Nephron progenitor cell (in vitro differentiated cells): ENCODE measurements around the gene PTGDS.

Source experiments
- DNase-seq: peaks from one replicate; pipeline ENCODE4 v3.0.0; 2021
- H3K27ac Mint-ChIP-seq: 2 replicates; pipeline ENCODE4 v1.8.0; 2021; ENCODE audit warnings: mild to moderate bottlenecking, moderate library complexity, mixed read lengths
- H3K27me3 Mint-ChIP-seq: 2 replicates; pipeline ENCODE4 v1.8.0; 2021; ENCODE audit warnings: mild to moderate bottlenecking, low read depth, mixed read lengths; ENCODE audit not compliant: poor library complexity
- H3K36me3 Mint-ChIP-seq: 2 replicates; pipeline ENCODE4 v1.8.0; 2021; ENCODE audit warnings: low read depth, mixed read lengths
- H3K4me1 Mint-ChIP-seq: 2 replicates; pipeline ENCODE4 v1.8.0; 2021; ENCODE audit warnings: mixed read lengths
- H3K4me3 Mint-ChIP-seq: 2 replicates; pipeline ENCODE4 v1.8.0; 2021; ENCODE audit warnings: mild to moderate bottlenecking, moderate library complexity, mixed read lengths
- H3K9me3 Mint-ChIP-seq: 2 replicates; pipeline ENCODE4 v1.8.0; 2021; ENCODE audit warnings: mild to moderate bottlenecking, moderate library complexity, mixed read lengths
- TF ChIP-seq, protein P1 (sequence below): fragments of 200-600 bp; sonication (generic); IDR thresholded peaks from 2 replicates; pipeline ENCODE4 v1.5.0; 2021; ENCODE audit warnings: antibody characterized with exemption

PTGDS gene

GRCh38 chr9:136963341-136963740 lies 14.0 kb upstream of the PTGDS start:
- H3K4me3 Mint-ChIP-seq: no peak overlapping the region
- DNase-seq: no peak
- no peaks in the 10 kb centered on the region for H3K9me3 Mint-ChIP-seq
- TF ChIP-seq, protein P1, sequence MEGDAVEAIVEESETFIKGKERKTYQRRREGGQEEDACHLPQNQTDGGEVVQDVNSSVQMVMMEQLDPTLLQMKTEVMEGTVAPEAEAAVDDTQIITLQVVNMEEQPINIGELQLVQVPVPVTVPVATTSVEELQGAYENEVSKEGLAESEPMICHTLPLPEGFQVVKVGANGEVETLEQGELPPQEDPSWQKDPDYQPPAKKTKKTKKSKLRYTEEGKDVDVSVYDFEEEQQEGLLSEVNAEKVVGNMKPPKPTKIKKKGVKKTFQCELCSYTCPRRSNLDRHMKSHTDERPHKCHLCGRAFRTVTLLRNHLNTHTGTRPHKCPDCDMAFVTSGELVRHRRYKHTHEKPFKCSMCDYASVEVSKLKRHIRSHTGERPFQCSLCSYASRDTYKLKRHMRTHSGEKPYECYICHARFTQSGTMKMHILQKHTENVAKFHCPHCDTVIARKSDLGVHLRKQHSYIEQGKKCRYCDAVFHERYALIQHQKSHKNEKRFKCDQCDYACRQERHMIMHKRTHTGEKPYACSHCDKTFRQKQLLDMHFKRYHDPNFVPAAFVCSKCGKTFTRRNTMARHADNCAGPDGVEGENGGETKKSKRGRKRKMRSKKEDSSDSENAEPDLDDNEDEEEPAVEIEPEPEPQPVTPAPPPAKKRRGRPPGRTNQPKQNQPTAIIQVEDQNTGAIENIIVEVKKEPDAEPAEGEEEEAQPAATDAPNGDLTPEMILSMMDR: no peak
- peak overlapping the region; percentile 74 for H3K27ac Mint-ChIP-seq
- peaks cover 21% of the 10 kb centered on the region for H3K4me1 Mint-ChIP-seq
- H3K36me3 Mint-ChIP-seq: no peaks in the 10 kb centered on the region
- peaks cover 15% of the 10 kb centered on the region for H3K27me3 Mint-ChIP-seq

DNA sequence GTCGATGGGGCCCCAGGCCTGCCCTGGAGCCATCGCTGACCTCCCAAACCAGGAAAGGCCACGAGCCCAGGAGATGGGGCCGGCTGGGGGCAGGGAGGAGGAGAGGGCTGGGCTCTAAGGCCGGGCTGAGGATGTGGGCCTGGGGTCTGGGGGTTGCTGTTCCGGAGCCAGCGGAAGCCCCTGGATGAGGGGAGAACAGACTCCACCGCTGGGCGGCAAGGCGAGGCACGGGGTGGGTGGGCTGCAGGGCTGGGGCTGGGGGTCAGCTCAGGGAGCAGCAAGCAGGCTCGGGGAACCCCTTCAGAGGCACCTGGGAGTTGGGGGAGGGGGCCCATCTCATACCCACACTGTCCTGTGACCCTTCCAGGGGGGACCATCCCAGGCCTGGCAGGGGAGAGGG lies 13.6 kb upstream of the PTGDS start:
- TF ChIP-seq, protein P1: no peak
- no peak overlapping the region for H3K27ac Mint-ChIP-seq
- H3K36me3 Mint-ChIP-seq: no peaks in the 10 kb centered on the region
- no peak for DNase-seq
- H3K4me3 Mint-ChIP-seq: no peak overlapping the region
- peaks cover 21% of the 10 kb centered on the region for H3K4me1 Mint-ChIP-seq
- H3K9me3 Mint-ChIP-seq: no peaks in the 10 kb centered on the region
- H3K27me3 Mint-ChIP-seq: peaks cover 15% of the 10 kb centered on the region

DNA sequence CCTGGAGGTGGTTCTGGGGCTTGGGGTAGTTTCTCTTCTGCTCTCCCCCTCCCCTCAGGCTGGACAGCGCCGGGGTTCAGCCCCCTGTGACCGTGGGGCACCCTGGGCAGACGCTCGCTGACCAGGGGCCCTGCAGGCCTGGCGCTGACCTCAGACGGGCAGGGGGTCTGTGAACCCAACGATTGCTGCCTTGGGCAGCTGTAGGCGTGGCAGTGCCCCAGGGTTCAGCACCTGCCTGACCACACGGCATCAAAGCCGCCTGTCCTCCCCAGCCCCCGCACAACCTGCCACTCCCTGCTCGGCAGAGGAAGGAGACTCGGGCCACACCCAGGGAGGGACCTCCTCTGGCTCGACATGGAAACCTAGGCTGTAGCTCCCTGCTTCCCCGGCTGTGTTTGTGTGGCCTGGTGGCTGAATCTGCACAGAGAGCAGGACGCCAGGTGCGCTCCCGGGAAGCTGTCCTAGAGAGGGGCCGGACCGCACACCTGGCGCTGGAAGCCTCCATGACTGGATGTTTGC lies 13.1 kb upstream of the PTGDS start:
- Mint-ChIP-seq H3K27me3 (peaks cover 15% of the 10 kb centered on the region), H3K27ac (no peak overlapping the region), H3K4me1 (peaks cover 21% of the 10 kb centered on the region), H3K36me3 (no peaks in the 10 kb centered on the region), H3K9me3 (no peaks in the 10 kb centered on the region), H3K4me3 (no peak overlapping the region)
- DNase-seq: no peak
- TF ChIP-seq, protein P1: no peak

DNA sequence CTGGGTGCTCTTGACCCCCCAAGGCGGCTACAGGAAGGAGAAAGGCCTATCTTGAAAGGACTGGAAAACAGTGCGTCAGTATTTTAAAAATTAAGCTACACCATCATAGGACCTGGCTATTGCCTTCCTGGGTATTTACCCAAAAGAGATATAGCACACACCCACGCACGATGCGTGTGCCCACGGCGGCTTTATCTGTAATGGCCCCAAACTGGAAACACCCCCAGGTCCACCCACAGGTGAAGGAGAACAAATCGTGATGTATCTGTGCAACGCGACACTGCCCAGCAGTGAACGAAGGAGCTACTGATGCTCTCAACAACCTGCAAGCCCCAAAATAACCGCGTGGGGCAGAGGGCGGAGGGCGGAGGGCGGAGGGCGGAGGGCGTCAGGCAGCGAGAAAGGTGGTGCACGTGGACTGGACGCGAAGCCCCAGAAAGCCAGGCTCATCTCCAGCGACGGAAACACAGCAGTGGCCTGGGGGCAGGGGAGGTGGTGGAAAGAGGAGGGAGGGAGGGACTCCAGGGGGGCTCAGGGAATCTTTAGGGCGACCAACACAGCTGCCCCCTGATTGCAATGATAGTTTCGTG lies 12.4 kb upstream of the PTGDS start:
- Mint-ChIP-seq H3K4me1 (peaks cover 21% of the 10 kb centered on the region), H3K27ac (no peak overlapping the region), H3K27me3 (peaks cover 15% of the 10 kb centered on the region), H3K9me3 (no peaks in the 10 kb centered on the region), H3K4me3 (no peak overlapping the region), H3K36me3 (no peaks in the 10 kb centered on the region)
- TF ChIP-seq, protein P1: no peak
- no peak for DNase-seq

DNA sequence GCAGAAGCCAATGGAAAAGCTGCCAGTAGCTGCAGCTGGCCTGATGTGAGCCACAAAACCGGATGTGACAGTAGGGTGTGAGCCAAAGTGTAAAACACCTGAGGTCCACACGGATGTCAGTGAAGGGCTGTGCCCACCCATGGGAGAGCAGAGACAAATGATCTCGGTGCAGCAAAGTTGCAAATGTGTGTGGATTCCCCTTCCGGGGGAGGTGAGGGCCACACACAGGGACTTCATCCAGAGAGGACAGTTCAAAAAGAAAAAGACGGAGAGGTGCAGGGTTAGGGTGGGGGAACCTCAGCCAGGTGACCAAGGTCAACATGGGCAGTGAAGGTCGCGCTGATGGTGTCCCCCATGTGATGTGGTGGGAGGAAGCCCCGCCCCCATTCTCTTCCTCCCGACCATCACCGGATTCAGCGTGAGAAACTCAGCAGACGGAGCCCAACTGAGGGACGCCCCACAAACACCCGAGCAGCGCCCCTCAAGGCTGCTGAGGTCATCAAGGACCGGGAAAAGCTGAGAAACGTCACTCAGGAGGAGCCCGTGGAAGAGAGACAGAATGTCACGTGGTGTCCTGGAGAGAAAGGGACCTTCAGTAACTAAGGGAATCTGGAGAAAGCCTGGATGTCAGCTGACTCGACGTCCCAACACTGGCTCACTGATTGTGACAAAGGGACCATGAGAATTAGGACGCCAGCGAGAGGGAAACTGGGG lies 11.4 kb upstream of the PTGDS start:
- DNase-seq: no peak
- TF ChIP-seq, protein P1: no peak
- peak overlapping the region; percentile 56 for H3K4me3 Mint-ChIP-seq
- H3K27me3 Mint-ChIP-seq: peaks cover 12% of the 10 kb centered on the region
- peaks cover 21% of the 10 kb centered on the region for H3K4me1 Mint-ChIP-seq
- H3K9me3 Mint-ChIP-seq: no peaks in the 10 kb centered on the region
- no peaks in the 10 kb centered on the region for H3K36me3 Mint-ChIP-seq
- no peak overlapping the region for H3K27ac Mint-ChIP-seq
